Stimulated activated CD4-positive, alpha-beta T cell treated with anti-CD3 and anti-CD28 coated beads, Interleukin-1b, Interleukin-23, amount 100 ng/mL, for 24 hours (primary cell): ENCODE data around the gene RPS6KA4.
"Not testable (repeated sequence)": the region's sequence is repeated elsewhere in the genome, so short reads cannot be mapped to it uniquely, and the experiment has no call there.

Experiments
- DNase-seq, 4 experiments: peaks; one replicate each; pipeline ENCODE4 v3.0.0-alpha.2; 2020; ENCODE audit warnings: low read depth in 4 of 4, low spot score in 1 of 4

The RPS6KA4 gene

GRCh38 chr11:64415996-64416728 lies 57.2 kb downstream of the RPS6KA4 start:
- no peak for DNase-seq

- DNase-seq = not testable (repeated sequence)
Observed at GRCh38 chr11:64418233-64418632, 59.3 kb downstream of the RPS6KA4 start.

- DNase-seq = no peak
Observed at GRCh38 chr11:64419257-64419790, 60.4 kb downstream of the RPS6KA4 start.

GRCh38 chr11:64419818-64420485 lies 61.0 kb downstream of the RPS6KA4 start:
- no peak for DNase-seq
